Placental epithelial cell (primary cell): ENCODE data around the gene DRAM2. TPM values are rescaled to one million over a fixed set of nuclear protein-coding genes. Genes with fewer than 3 reads are reported as not detected.

Experiments used
- small RNA-seq: library from RNA; depleted of rRNA; stranded (forward); fragments of <200 nt; gene quantifications from one replicate; pipeline ENCODE3, GENCODE V24; 2012
- total RNA-seq: library from RNA; depleted of rRNA; stranded (reverse); fragments of >200 nt; gene quantifications from 2 replicates; pipeline ENCODE4 v1.2.3, GENCODE V29; 2012

The DRAM2 gene
- total RNA-seq = 73.0 and 107 TPM in 2 replicates

GRCh38 chr1:111139956-111140679, at the start of gene DRAM2, which contains the start of gene CEPT1:
TSS of gene DRAM2 (minus strand) at chr1:111140093. CDS start at chr1:111131554, 8,539 bp downstream.
TSS of gene CEPT1 (plus strand) at chr1:111140223. CDS start at chr1:111147715, 7,492 bp downstream.

Small RNA genes within 50 kb of the gene (small RNA-seq; reads per million reads assigned to genes)
- not detected for gene AL355816.1

Other genes with a start within 250 kb of the DRAM2 start
- 11.4 and 13.3 TPM in 2 replicates for gene LRIF1, start 176.2 kb downstream of the DRAM2 start, total RNA-seq
- gene CEPT1, start 130 bp upstream of the DRAM2 start, total RNA-seq = 34.9 and 51.8 TPM in 2 replicates
- 75.4 and 93.4 TPM in 2 replicates for gene DENND2D, start 60.6 kb upstream of the DRAM2 start, total RNA-seq
- 3.5 and 4.9 TPM in 2 replicates for gene CHI3L2, start 87.6 kb upstream of the DRAM2 start, total RNA-seq
- under 0.01 and 0.11 TPM in 2 replicates for gene CHIA, start 150.8 kb upstream of the DRAM2 start, total RNA-seq